Measurements from ENCODE around the gene ORAI3.
A peak's percentile ranks its signal among the peaks of the same experiment; 100 is the strongest.

ORAI3 gene

DNA sequence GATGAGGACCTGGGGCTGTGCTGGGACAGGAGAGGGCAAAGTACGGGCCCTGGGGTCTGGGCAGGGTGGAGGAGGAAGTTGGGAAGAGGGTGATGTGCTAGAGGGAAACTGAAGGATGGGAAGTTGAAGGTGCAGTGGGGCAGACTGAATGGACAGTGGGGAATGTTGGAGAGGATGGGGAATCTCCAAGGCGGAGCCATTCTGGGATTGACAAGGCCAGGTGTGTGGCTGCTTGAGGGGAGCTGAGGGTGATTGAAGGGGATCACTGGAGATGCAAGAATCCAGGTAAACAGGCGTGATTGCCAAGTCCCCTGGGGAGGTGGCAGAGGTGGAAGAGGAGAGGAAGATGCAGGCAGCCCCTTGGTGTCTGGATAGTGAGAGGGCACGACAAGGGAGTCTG, 27.6 kb downstream of the ORAI3 start:
- no peak for DNase-seq

GRCh38 chr16:30977502-30977901, 28.6 kb downstream of the ORAI3 start:
- peak; percentile 27 for DNase-seq

GRCh38 chr16:30979170-30980022, 30.5 kb downstream of the ORAI3 start:
- no peak for DNase-seq

DNA sequence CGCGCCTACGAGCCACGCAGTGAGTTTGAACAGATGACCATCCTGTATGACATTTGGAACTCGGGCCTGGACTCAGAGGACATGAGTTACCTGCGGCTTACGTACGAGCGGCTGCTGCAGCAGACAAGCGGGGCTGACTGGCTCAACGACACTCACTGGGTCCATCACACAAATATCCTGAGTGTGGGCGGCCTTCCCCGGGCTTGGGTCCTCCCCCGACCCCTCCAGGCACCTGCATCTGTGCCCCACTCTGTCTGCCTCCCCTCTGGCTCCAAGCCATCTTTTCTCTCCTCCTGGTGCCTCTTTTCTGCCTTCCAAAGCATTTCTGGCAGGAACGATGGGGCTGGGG, 31.1 kb downstream of the ORAI3 start:
- no peak for DNase-seq

- no peak for DNase-seq
These were observed 31.6 kb downstream of the ORAI3 start for GRCh38 chr16:30980434-30980833.

GRCh38 chr16:30980959-30981358, 32.1 kb downstream of the ORAI3 start:
- no peak for DNase-seq

- DNase-seq, result no peak
These were observed 33.9 kb downstream of the ORAI3 start for GRCh38 chr16:30982548-30983288.

GRCh38 chr16:30983289-30983889, 34.5 kb downstream of the ORAI3 start:
- no peak for DNase-seq

DNA sequence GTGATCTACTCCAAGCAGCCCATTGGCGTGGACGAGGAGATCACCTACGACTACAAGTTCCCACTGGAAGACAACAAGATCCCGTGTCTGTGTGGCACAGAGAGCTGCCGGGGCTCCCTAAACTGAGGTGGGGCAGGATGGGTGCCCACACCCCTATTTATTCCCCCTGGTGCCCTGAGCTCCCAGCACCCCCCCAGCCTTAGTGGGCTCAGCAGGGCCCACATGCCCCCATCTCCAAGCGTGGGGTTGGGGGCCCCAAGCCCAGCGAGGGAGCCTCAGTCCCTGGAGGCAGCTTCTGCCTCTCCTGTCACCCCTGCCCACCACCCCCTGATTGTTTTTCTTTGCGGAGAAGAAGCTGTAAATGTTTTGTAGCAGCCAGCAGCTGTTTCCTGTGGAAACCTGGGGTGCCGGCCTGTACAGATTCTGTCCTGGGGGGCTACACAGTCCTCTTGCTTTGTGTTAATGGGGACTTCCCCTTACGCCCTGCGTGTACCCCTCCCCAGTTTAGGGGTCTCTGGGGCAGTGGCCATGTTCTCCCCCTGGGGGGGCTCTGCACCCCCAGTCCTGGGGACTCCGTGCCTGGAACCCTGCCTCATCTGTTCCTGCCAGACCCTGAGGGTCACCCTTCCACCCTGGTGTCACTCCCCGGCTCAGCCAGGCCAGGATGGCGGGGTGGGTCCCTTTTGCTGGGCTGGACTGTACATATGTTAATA, 35.2 kb downstream of the ORAI3 start:
- no peak for DNase-seq

GRCh38 chr16:30984669-30985400, 36.0 kb downstream of the ORAI3 start, which contains the start of gene HSD3B7:
Gene HSD3B7 (plus strand): TSS chr16:30985207. CDS start chr16:30985659, 452 bp downstream.
- DNase-seq, result peak; percentile 79

- DNase-seq, result no peak
These were observed 36.7 kb downstream of the ORAI3 start for GRCh38 chr16:30985401-30986128.

DNA sequence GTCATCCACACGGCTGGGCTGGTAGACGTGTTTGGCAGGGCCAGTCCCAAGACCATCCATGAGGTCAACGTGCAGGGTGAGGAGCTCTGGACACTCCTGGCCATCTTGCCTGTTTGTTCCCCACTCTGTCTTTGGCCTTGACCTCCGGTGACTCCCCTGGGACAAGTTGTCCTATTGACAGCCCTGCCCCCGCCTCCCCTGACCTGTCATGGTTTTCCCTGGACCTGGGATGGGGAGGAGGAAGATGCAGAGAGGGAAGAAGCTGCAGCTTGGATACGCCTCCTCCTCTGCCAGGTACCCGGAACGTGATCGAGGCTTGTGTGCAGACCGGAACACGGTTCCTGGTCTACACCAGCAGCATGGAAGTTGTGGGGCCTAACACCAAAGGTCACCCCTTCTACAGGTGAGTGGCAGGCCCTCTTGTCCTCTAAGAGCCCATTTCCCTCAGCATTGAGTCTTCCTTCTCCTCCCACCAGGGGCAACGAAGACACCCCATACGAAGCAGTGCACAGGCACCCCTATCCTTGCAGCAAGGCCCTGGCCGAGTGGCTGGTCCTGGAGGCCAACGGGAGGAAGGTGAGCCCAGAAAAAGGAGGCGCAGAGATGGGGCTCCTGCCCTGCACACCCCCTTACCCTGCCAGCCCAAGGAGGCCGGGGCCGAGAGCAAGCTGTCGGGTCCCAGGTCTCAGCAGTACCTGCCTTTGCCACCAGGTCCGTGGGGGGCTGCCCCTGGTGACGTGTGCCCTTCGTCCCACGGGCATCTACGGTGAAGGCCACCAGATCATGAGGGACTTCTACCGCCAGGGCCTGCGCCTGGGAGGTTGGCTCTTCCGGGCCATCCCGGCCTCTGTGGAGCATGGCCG, 37.5 kb downstream of the ORAI3 start:
- no peak for DNase-seq

DNA sequence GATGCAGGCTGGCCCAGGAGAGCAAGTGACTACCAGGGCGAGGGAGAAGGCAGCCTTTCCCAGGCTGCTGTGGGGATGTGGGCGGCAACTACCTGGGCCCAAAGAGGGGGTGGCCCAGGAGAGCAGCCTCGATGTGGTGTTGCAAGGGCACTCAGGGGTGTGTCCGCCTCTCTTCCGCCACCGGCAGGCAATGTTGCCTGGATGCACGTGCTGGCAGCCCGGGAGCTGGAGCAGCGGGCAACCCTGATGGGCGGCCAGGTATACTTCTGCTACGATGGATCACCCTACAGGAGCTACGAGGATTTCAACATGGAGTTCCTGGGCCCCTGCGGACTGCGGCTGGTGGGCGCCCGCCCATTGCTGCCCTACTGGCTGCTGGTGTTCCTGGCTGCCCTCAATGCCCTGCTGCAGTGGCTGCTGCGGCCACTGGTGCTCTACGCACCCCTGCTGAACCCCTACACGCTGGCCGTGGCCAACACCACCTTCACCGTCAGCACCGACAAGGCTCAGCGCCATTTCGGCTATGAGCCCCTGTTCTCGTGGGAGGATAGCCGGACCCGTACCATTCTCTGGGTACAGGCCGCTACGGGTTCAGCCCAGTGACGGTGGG, 38.8 kb downstream of the ORAI3 start:
- DNase-seq, result no peak

DNA sequence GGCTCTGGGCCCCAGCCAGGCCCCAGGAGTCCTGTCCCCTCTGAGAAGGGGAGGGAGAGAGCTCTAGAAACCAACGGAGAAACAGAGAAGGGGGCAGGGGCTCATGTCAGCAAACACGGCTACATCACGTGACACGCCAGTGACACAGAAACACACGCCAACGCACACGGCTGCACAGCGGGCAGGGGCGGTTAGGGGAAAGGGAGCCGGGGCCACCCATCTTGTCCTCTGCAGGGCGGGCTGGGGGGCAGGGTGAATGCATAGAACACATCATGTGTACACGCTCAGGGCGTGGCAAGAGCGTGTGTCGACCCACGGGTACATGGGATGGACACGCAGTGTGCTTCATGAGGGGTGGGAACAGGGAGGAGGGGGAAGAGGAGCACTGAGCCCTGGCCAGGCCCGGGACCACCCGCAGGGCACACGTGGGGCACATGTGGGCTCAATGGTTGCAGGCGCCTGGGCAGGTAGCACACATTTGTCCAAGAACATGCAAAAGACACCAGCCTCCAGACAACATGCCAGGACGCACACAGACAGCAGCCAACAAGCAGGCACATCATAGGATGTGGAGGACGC, 40.7 kb downstream of the ORAI3 start:
- DNase-seq, result no peak

GRCh38 chr16:30990105-30990504, 41.2 kb downstream of the ORAI3 start:
- DNase-seq, result no peak

DNA sequence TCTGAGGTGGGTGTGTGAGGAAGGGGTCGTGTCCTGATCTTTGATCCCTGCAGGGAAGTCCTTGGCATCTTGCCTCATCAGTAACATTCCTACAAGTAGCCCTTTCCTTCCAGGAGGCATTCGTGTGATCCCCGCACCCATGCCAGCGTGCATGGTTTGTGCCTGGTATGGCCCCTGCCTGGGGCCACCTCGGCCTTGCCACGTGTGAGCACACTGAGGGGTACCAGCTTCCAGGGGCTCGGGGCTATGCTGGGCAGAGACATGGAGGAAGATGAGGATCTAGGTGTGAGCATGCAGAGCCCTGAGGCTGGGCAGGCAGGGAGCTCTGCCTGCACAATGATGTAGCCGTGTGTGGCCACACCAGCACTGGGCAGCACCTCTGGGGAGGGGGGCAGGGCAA, 42.2 kb downstream of the ORAI3 start:
- DNase-seq, result no peak

DNA sequence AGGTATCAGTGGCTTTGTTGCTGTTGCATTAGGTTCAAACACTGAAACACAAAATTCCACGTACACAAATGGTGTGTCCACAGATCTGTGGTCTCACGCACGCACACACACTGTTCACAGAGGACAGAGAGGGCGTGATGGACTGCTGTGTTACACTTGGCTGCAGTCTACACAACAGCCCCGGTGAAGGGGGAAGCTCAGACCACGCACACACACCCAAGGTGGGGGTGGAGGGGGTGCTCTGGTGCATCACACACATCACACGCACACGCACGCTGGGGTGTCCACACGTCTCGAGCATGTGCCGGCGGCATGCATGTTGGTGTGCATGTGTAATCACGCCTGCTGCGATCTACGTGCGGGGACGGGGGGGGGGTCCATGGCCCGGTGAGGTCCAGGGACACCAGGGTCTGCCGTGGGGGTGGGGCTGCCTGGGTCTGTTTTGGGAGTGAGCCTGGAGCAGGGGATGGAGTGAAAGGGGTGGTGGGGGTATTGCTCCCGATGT, 43.5 kb downstream of the ORAI3 start:
- no peak for DNase-seq

GRCh38 chr16:30992931-30993816, 44.3 kb downstream of the ORAI3 start:
- DNase-seq, result no peak

DNA sequence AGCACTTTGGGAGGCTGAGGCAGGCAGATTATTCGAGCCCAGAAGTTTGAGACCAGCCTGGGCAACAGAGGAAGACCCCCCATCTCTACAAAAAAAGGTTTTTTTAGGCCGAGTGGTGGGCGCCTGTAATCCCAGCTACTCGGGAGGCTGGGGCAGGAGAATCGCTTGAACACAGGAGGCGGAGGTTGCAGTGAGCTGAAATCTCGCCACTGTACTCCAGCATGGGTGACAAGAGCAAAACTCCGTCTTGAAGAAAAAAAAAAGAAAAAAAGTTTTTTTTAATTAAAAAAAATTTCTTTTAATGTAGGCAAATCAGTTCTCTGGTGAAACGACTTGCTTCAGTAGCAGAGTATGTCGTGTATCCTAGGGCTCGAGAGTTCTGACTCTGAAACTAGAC, 47.1 kb downstream of the ORAI3 start:
- DNase-seq, result no peak
